Measurements from ENCODE around the gene C19orf73. TPM values are rescaled to one million over a fixed set of nuclear protein-coding genes. Genes with fewer than 3 reads are reported as not detected.

Gene C19orf73
- total and polyA plus RNA-seq, 2 donors from 2014 or later = 0.82 to 3.9 TPM

DNA sequence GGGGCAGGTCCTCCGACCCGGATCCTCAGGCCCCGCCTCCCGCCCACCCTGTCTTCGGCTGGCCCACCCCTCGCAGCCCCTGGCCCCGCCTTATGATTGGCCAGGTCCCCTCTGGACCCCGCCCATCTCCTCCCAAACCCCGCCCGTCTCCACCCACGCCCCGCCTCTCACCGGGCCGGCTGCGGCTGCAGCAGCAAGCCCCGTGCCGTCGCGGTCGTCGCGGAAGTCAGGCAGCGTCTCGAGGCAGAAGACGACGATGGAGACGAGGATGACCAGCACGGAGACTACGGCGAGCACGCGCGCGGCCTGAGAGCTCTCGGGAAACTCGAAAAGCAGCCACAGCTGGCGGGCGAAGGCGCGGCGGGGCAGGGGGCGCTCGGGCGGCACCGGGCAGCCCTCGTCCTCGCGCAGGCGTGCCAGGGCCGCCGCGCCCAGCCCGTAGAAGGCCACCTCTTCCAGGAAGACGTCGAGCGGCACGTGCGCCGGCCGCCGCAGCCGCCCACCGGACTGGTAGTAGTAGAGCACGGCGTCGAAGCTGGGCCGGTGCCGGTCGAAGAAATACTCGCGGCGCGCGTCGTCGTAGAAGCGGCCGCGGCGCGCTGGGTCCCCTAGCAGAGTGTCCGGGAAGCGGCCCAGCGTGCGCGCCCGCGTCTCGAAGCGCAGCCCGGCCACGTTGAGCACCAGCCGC lies 46.9 kb downstream of the C19orf73 start:
- Histone ChIP-seq H3K9ac (ENCODE audit: low read length in 3 of 3) (no peak overlapping the region), H3K36me3 (ENCODE audit: control insufficient read depth in 2 of 3, insufficient read depth in 3 of 3, low read length in 3 of 3) (no peaks in the 10 kb centered on the region), H3K4me1 (ENCODE audit: control insufficient read depth in 2 of 3, insufficient read depth in 2 of 3, low read depth in 1 of 3, low read length in 3 of 3) (no peaks in the 10 kb centered on the region), H3K4me3 (ENCODE audit: low read length in 3 of 3) (no peak overlapping the region), H3K9me3 (ENCODE audit: control insufficient read depth in 2 of 3, insufficient read depth in 1 of 3, low read length in 3 of 3) (no peaks in the 10 kb centered on the region), H3K27ac (ENCODE audit: low read depth in 2 of 2, low read length in 2 of 2) (no peak overlapping the region), H3K27me3 (ENCODE audit: control insufficient read depth, insufficient read depth, low read length) (peaks cover 10% of the 10 kb centered on the region)
- DNase-seq (peak in 4 of 5 donors; percentile 53 to 84 (median 68)), FAIRE-seq (no peak)
- TF ChIP-seq, protein P1, sequence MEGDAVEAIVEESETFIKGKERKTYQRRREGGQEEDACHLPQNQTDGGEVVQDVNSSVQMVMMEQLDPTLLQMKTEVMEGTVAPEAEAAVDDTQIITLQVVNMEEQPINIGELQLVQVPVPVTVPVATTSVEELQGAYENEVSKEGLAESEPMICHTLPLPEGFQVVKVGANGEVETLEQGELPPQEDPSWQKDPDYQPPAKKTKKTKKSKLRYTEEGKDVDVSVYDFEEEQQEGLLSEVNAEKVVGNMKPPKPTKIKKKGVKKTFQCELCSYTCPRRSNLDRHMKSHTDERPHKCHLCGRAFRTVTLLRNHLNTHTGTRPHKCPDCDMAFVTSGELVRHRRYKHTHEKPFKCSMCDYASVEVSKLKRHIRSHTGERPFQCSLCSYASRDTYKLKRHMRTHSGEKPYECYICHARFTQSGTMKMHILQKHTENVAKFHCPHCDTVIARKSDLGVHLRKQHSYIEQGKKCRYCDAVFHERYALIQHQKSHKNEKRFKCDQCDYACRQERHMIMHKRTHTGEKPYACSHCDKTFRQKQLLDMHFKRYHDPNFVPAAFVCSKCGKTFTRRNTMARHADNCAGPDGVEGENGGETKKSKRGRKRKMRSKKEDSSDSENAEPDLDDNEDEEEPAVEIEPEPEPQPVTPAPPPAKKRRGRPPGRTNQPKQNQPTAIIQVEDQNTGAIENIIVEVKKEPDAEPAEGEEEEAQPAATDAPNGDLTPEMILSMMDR (IDR thresholded peaks at IDR 0.05; ENCODE audit: borderline replicate concordance, extremely low read depth, insufficient read depth) = no peak
- intact Hi-C loops (cut with DNase I) = no loop called here

DNA sequence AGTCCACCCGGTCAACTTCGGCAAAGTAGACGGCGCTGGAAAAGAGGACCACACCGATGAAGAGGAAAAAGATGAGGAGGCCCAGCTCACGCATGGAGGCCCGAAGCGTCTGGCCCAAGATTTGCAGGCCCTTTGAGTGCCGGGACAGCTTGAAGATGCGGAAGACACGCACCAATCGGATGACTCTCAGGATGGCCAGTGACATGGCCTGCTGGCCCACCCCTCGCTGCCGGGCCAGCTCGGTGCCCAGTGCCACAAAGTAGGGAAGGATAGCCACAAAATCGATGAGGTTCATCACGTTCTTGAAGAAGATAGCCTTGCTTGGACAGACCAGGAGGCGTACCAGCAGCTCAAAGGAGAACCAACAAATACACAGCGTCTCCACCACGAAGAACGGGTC lies 48.5 kb downstream of the C19orf73 start:
- DNase-seq (no peak), FAIRE-seq (no peak)
- TF ChIP-seq, protein P1 (IDR thresholded peaks at IDR 0.05; ENCODE audit: borderline replicate concordance, extremely low read depth, insufficient read depth) = no peak
- Histone ChIP-seq H3K4me1 (ENCODE audit: control insufficient read depth in 2 of 3, insufficient read depth in 2 of 3, low read depth in 1 of 3, low read length in 3 of 3) (no peaks in the 10 kb centered on the region), H3K4me3 (ENCODE audit: low read length in 3 of 3) (no peak overlapping the region), H3K36me3 (ENCODE audit: control insufficient read depth in 2 of 3, insufficient read depth in 3 of 3, low read length in 3 of 3) (no peaks in the 10 kb centered on the region), H3K9me3 (ENCODE audit: control insufficient read depth in 2 of 3, insufficient read depth in 1 of 3, low read length in 3 of 3) (no peaks in the 10 kb centered on the region), H3K9ac (ENCODE audit: low read length in 3 of 3) (no peak overlapping the region), H3K27me3 (ENCODE audit: control insufficient read depth, insufficient read depth, low read length) (peaks cover 11% of the 10 kb centered on the region), H3K27ac (ENCODE audit: low read depth in 2 of 2, low read length in 2 of 2) (no peak overlapping the region)
- intact Hi-C loops (cut with DNase I) = no loop called here

DNA sequence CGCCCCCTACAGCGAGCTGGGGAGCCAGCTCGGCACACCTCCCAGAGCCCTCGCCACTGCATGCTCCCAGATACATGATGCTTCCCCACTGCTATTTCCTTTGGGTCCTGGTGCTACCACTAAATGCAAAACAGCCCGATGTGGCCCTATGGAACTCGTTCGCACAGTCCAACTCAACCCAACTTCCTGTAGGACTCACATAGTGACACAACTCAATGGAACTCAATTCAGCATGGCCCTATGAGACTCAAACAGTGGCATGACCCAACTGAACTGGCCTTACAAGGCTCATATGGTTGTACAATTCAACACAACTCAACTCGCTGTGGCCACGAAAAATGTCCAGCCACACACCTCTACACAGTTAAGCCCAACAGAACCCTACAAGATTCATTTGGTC lies 49.9 kb downstream of the C19orf73 start:
- FAIRE-seq = no peak
- Histone ChIP-seq H3K9me3 (ENCODE audit: control insufficient read depth in 2 of 3, insufficient read depth in 1 of 3, low read length in 3 of 3) (no peaks in the 10 kb centered on the region), H3K27ac (ENCODE audit: low read depth in 2 of 2, low read length in 2 of 2) (no peak overlapping the region), H3K27me3 (ENCODE audit: control insufficient read depth, insufficient read depth, low read length) (peaks cover 10% of the 10 kb centered on the region), H3K36me3 (ENCODE audit: control insufficient read depth in 2 of 3, insufficient read depth in 3 of 3, low read length in 3 of 3) (no peaks in the 10 kb centered on the region), H3K4me3 (ENCODE audit: low read length in 3 of 3) (peak overlapping the region in 1 of 3 donors; percentile 2), H3K9ac (ENCODE audit: low read length in 3 of 3) (no peak overlapping the region), H3K4me1 (ENCODE audit: control insufficient read depth in 2 of 3, insufficient read depth in 2 of 3, low read depth in 1 of 3, low read length in 3 of 3) (no peaks in the 10 kb centered on the region)
- intact Hi-C loops (cut with DNase I) = no loop called here
- DNase-seq = no peak
- TF ChIP-seq, protein P1 (IDR thresholded peaks at IDR 0.05; ENCODE audit: borderline replicate concordance, extremely low read depth, insufficient read depth) = no peak

Other genes with a start within 250 kb of the C19orf73 start
- gene PPP1R15A, start 246.7 kb downstream of the C19orf73 start, total RNA-seq = 45.1 TPM
- gene PPP1R15A, start 246.7 kb downstream of the C19orf73 start, polyA plus RNA-seq (ENCODE audit: insufficient read depth, low read depth, low replicate concordance) = 24.7 TPM
- gene TULP2, start 220.4 kb downstream of the C19orf73 start, total RNA-seq = not detected
- gene TULP2, start 220.4 kb downstream of the C19orf73 start, polyA plus RNA-seq (ENCODE audit: insufficient read depth, low read depth, low replicate concordance) = not detected
- gene NUCB1, start 218.8 kb downstream of the C19orf73 start, total RNA-seq = 265 TPM
- gene NUCB1, start 218.8 kb downstream of the C19orf73 start, polyA plus RNA-seq (ENCODE audit: insufficient read depth, low read depth, low replicate concordance) = 503 TPM
- 0.60 TPM for gene DHDH, start 185.4 kb downstream of the C19orf73 start, total RNA-seq
- gene DHDH, start 185.4 kb downstream of the C19orf73 start, polyA plus RNA-seq (ENCODE audit: insufficient read depth, low read depth, low replicate concordance) = 26.3 TPM
- 76.7 TPM for gene BAX, start 164.3 kb downstream of the C19orf73 start, total RNA-seq
- 141 TPM for gene BAX, start 164.3 kb downstream of the C19orf73 start, polyA plus RNA-seq (ENCODE audit: insufficient read depth, low read depth, low replicate concordance)
- gene FTL, start 153.8 kb downstream of the C19orf73 start, total RNA-seq = 1,841 TPM
- gene FTL, start 153.8 kb downstream of the C19orf73 start, polyA plus RNA-seq (ENCODE audit: insufficient read depth, low read depth, low replicate concordance) = 17,016 TPM
- 41.5 TPM for gene GYS1, start 125.8 kb downstream of the C19orf73 start, total RNA-seq
- gene GYS1, start 125.8 kb downstream of the C19orf73 start, polyA plus RNA-seq (ENCODE audit: insufficient read depth, low read depth, low replicate concordance) = 23.9 TPM
- gene RUVBL2, start 125.3 kb downstream of the C19orf73 start, total RNA-seq = 57.0 TPM
- gene RUVBL2, start 125.3 kb downstream of the C19orf73 start, polyA plus RNA-seq (ENCODE audit: insufficient read depth, low read depth, low replicate concordance) = 83.6 TPM
- not detected for gene LHB, start 102.1 kb downstream of the C19orf73 start, total RNA-seq
- gene LHB, start 102.1 kb downstream of the C19orf73 start, polyA plus RNA-seq (ENCODE audit: insufficient read depth, low read depth, low replicate concordance) = not detected
- gene CGB3, start 94.8 kb downstream of the C19orf73 start, total RNA-seq = not detected
- not detected for gene CGB3, start 94.8 kb downstream of the C19orf73 start, polyA plus RNA-seq (ENCODE audit: insufficient read depth, low read depth, low replicate concordance)
- gene CGB2, start 87.3 kb downstream of the C19orf73 start, total RNA-seq = not detected
- gene CGB2, start 87.3 kb downstream of the C19orf73 start, polyA plus RNA-seq (ENCODE audit: insufficient read depth, low read depth, low replicate concordance) = not detected
- gene CGB1, start 82.2 kb downstream of the C19orf73 start, total RNA-seq = not detected
- not detected for gene CGB1, start 82.2 kb downstream of the C19orf73 start, polyA plus RNA-seq (ENCODE audit: insufficient read depth, low read depth, low replicate concordance)
- gene CGB5, start 75.3 kb downstream of the C19orf73 start, total RNA-seq = not detected
- gene CGB5, start 75.3 kb downstream of the C19orf73 start, polyA plus RNA-seq (ENCODE audit: insufficient read depth, low read depth, low replicate concordance) = not detected
- not detected for gene CGB8, start 70.0 kb downstream of the C19orf73 start, total RNA-seq
- not detected for gene CGB8, start 70.0 kb downstream of the C19orf73 start, polyA plus RNA-seq (ENCODE audit: insufficient read depth, low read depth, low replicate concordance)
- gene CGB7, start 61.4 kb downstream of the C19orf73 start, total RNA-seq = not detected
- gene CGB7, start 61.4 kb downstream of the C19orf73 start, polyA plus RNA-seq (ENCODE audit: insufficient read depth, low read depth, low replicate concordance) = not detected
- gene NTF4, start 54.3 kb downstream of the C19orf73 start, total RNA-seq = 0.28 TPM
- gene NTF4, start 54.3 kb downstream of the C19orf73 start, polyA plus RNA-seq (ENCODE audit: insufficient read depth, low read depth, low replicate concordance) = not detected
- not detected for gene KCNA7, start 46.4 kb downstream of the C19orf73 start, total RNA-seq
- gene KCNA7, start 46.4 kb downstream of the C19orf73 start, polyA plus RNA-seq (ENCODE audit: insufficient read depth, low read depth, low replicate concordance) = not detected
- gene SNRNP70, start 33.7 kb downstream of the C19orf73 start, total RNA-seq = 203 TPM
- 144 TPM for gene SNRNP70, start 33.7 kb downstream of the C19orf73 start, polyA plus RNA-seq (ENCODE audit: insufficient read depth, low read depth, low replicate concordance)
- 4.7 TPM for gene LIN7B, start 4.8 kb downstream of the C19orf73 start, total RNA-seq
- 9.7 TPM for gene LIN7B, start 4.8 kb downstream of the C19orf73 start, polyA plus RNA-seq (ENCODE audit: insufficient read depth, low read depth, low replicate concordance)
- 7.1 TPM for gene PPFIA3, start 401 bp upstream of the C19orf73 start, total RNA-seq
- gene PPFIA3, start 401 bp upstream of the C19orf73 start, polyA plus RNA-seq (ENCODE audit: insufficient read depth, low read depth, low replicate concordance) = 20.0 TPM
- 7.0 TPM for gene HRC, start 36.3 kb upstream of the C19orf73 start, total RNA-seq
- gene HRC, start 36.3 kb upstream of the C19orf73 start, polyA plus RNA-seq (ENCODE audit: insufficient read depth, low read depth, low replicate concordance) = 4.2 TPM
- gene TRPM4, start 38.6 kb upstream of the C19orf73 start, total RNA-seq = 89.1 TPM
- gene TRPM4, start 38.6 kb upstream of the C19orf73 start, polyA plus RNA-seq (ENCODE audit: insufficient read depth, low read depth, low replicate concordance) = 47.6 TPM
- gene SLC6A16, start 206.0 kb upstream of the C19orf73 start, total RNA-seq = 3.7 TPM
- gene SLC6A16, start 206.0 kb upstream of the C19orf73 start, polyA plus RNA-seq (ENCODE audit: insufficient read depth, low read depth, low replicate concordance) = 1.5 TPM
- gene CD37, start 216.3 kb upstream of the C19orf73 start, total RNA-seq = 35.7 TPM
- 3.8 TPM for gene CD37, start 216.3 kb upstream of the C19orf73 start, polyA plus RNA-seq (ENCODE audit: insufficient read depth, low read depth, low replicate concordance)
- 30.2 TPM for gene TEAD2, start 243.3 kb upstream of the C19orf73 start, total RNA-seq
- 15.7 TPM for gene TEAD2, start 243.3 kb upstream of the C19orf73 start, polyA plus RNA-seq (ENCODE audit: insufficient read depth, low read depth, low replicate concordance)
- 0.57 TPM for gene DKKL1, start 244.7 kb upstream of the C19orf73 start, total RNA-seq
- gene DKKL1, start 244.7 kb upstream of the C19orf73 start, polyA plus RNA-seq (ENCODE audit: insufficient read depth, low read depth, low replicate concordance) = 0.95 TPM